Colonic mucosa (tissue), 4 donors: ENCODE results near the gene ATP10A. TPM values are rescaled to one million over a fixed set of nuclear protein-coding genes. Genes with fewer than 3 reads are reported as not detected.

Experiments
- DNase-seq: peaks from one replicate; pipeline ENCODE4 v3.0.0-alpha.2; 2020
- H3K27ac ChIP-seq: fragments of 200-600 bp; one replicate; pipeline ENCODE4 v1.8.0; 2021
- H3K27me3 ChIP-seq: fragments of 200-600 bp; one replicate; pipeline ENCODE4 v1.8.0; 2021
- H3K36me3 ChIP-seq: fragments of 200-600 bp; one replicate; pipeline ENCODE4 v1.8.0; 2021
- H3K4me1 ChIP-seq: fragments of 200-600 bp; one replicate; pipeline ENCODE4 v1.8.0; 2021; ENCODE audit warnings: mild to moderate bottlenecking
- H3K4me3 ChIP-seq: fragments of 200-600 bp; one replicate; pipeline ENCODE4 v1.8.0; 2021
- H3K9ac ChIP-seq, 2 donors: one replicate each; pipeline ENCODE4 v1.7.0; 2013; ENCODE audit warnings: control low read depth in 2 of 2, low read depth in 2 of 2, low read length in 2 of 2
- H3K9me3 ChIP-seq: fragments of 200-600 bp; one replicate; pipeline ENCODE4 v1.8.0; 2021
- intact Hi-C: fragments of 100-400 bp; cut with DNase I; formaldehyde crosslinking; loops from one replicate; pipeline ENCODE4 v1.14.1; 2022
- total RNA-seq, 2 donors: library from RNA; stranded (reverse); fragmentation: NEBNext Ultra II Directional in 1 of 2; extraction: Animal tissue kit (Norgen Biotek cat#: 25700) in 1 of 2; gene quantifications; one replicate each; pipeline ENCODE4 v1.2.1, GENCODE V29; 2021
- TF ChIP-seq, protein P1 (sequence below): fragments of 200-600 bp; IDR thresholded peaks from one replicate; pipeline ENCODE4 v1.8.0; 2022; ENCODE audit warnings: antibody characterized with exemption, mild to moderate bottlenecking
- donor health status: healthy.
- donor health status: DM: no; HTN: no; CAD: no.
- donor health status: DM: no; HTN: no; CAD: no.

The ATP10A gene
- total RNA-seq, 2 donors from 2014 or later, result 0.89 to 1.0 TPM

DNA sequence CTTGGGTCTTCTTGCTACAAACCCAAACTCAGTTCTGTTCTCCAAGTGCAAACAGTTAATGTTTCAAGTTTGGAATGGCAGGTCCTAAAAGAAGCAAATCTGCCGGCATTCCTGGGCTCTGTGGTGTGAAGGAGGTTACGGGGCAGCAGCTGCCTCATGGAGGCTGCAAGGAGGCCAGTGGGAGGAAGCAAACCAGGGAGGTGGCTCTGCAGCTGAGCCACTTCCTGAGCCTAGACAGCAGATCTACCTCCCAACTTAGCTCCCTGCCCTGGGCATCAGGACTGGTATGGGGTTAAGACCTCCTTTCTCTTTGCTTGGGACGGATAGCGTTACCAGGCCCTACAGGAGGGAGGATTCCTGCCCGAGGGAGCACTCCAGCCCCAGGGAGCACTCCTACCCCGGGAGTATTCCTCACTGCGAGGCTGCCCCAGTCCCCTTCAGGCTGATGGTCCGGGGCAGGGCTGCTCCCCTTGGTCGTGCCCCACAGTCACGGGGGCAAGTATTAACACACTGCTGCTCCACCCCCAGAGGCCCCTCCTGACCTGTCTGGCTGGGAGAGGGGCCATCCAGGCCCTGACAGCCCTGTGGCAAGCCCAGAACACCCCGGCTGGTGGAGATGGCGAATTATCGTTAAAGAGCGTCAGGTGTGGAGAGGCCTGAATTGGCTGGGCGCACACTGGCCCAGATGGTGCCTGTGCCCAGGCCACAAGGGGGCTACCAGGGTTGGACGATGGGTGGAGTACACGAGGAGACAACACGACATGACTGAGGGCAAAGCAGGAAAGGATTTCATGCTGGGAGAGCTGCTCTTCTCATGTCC is 129.9 kb downstream of the ATP10A start:
- no peak overlapping the region for H3K9ac ChIP-seq
- H3K27me3 ChIP-seq, result no peaks in the 10 kb centered on the region
- intact Hi-C loops, result no loop called here
- TF ChIP-seq, protein P1, sequence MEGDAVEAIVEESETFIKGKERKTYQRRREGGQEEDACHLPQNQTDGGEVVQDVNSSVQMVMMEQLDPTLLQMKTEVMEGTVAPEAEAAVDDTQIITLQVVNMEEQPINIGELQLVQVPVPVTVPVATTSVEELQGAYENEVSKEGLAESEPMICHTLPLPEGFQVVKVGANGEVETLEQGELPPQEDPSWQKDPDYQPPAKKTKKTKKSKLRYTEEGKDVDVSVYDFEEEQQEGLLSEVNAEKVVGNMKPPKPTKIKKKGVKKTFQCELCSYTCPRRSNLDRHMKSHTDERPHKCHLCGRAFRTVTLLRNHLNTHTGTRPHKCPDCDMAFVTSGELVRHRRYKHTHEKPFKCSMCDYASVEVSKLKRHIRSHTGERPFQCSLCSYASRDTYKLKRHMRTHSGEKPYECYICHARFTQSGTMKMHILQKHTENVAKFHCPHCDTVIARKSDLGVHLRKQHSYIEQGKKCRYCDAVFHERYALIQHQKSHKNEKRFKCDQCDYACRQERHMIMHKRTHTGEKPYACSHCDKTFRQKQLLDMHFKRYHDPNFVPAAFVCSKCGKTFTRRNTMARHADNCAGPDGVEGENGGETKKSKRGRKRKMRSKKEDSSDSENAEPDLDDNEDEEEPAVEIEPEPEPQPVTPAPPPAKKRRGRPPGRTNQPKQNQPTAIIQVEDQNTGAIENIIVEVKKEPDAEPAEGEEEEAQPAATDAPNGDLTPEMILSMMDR, result no peak
- no peaks in the 10 kb centered on the region for H3K36me3 ChIP-seq
- no peak overlapping the region for H3K4me3 ChIP-seq
- H3K9me3 ChIP-seq, result no peaks in the 10 kb centered on the region
- H3K27ac ChIP-seq, result no peak overlapping the region
- H3K4me1 ChIP-seq, result no peaks in the 10 kb centered on the region
- no peak for DNase-seq

DNA sequence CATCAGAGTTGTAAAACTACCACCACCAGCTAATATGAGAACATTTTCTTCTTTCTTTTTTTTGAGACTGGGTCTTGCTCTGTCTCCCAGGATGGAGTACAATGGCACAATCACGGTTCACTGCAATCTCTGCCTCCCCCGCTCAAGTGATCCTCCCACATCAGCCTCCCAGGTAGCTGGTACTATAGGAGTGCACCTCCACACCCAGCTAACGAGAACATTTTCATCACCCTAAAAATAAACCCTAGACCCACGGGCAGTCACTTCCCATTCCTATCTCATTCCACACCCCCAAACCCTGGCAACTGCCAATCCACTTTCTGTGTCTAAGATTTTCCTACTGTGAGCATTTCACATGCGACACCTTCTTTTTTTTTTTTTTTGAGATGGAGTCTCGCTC is 130.9 kb downstream of the ATP10A start:
- TF ChIP-seq, protein P1, result no peak
- H3K4me3 ChIP-seq, result no peak overlapping the region
- no peaks in the 10 kb centered on the region for H3K36me3 ChIP-seq
- no peaks in the 10 kb centered on the region for H3K9me3 ChIP-seq
- no peak overlapping the region for H3K27ac ChIP-seq
- no peaks in the 10 kb centered on the region for H3K4me1 ChIP-seq
- H3K27me3 ChIP-seq, result no peaks in the 10 kb centered on the region
- intact Hi-C loops, result no loop called here
- H3K9ac ChIP-seq, result no peak overlapping the region
- no peak for DNase-seq

DNA sequence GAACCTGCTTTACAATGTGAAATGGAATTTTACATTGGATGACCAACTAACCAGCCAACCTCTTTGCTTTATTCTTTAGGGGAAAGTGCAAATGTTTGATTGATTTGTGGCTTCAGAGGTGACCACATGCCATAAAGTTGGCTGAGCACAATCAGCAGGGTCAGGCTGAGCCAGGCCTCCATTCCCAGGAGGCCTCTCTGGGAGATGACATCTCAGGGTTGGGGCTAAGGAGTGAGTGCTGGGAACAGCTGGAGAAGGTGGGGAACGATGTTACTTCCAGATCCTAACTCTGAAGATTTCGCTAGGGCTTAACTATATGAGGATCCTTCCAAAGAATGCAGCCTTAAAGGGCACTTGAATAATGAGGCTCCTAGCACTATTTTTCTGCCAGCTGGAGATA is 131.7 kb downstream of the ATP10A start:
- Histone ChIP-seq H3K9ac (no peak overlapping the region), H3K9me3 (no peaks in the 10 kb centered on the region), H3K27me3 (no peaks in the 10 kb centered on the region), H3K27ac (no peak overlapping the region), H3K4me3 (no peak overlapping the region), H3K4me1 (no peaks in the 10 kb centered on the region), H3K36me3 (no peaks in the 10 kb centered on the region)
- DNase-seq, result no peak
- intact Hi-C loops, result no loop called here
- TF ChIP-seq, protein P1, result no peak

DNA sequence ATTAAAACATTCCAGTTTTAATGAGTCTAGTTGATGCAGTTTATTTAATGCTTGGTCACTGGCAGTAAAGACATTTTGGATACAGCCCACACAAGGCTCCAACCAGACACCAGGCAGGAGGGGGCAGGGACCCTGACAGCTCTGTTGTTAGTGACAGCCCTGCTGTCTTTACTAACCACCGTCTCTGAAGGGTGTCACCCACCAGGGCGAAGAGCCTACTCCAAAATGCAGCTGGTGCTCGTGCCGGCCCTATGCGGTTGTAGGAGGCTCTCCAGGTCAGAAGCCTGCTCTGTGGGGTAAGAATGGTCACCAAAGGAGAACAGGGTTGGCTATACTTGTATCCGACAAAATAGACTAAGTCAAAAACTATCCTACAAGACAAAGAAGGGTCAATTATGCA is 132.2 kb downstream of the ATP10A start:
- Histone ChIP-seq H3K4me1 (no peaks in the 10 kb centered on the region), H3K9ac (no peak overlapping the region), H3K27me3 (no peaks in the 10 kb centered on the region), H3K36me3 (no peaks in the 10 kb centered on the region), H3K9me3 (no peaks in the 10 kb centered on the region), H3K27ac (no peak overlapping the region), H3K4me3 (no peak overlapping the region)
- DNase-seq, result no peak
- TF ChIP-seq, protein P1, result no peak
- intact Hi-C loops, result no loop called here

DNA sequence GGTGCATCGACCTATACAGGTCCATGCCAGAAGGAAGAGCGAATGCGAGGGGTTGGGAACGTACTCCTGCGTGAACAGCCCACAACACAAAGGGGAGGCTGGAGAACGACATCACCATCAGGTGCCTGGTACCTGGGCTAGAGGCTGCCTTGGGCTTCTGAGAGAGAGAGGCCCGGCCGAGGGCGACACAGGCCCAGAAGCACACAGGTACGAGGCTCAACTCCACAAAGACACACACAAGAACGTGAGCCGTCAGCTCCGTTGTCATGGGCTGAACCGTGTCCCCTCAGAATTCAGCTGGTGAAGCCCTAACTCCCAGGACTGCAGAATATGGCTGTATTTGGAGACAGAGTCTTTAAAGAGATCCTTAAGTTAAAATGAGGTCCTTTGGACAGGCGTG is 134.3 kb downstream of the ATP10A start:
- DNase-seq, result no peak

More for the DNA sequence above, 134.3 kb downstream of the ATP10A start:
- intact Hi-C loops, result no loop called here
- no peaks in the 10 kb centered on the region for H3K36me3 ChIP-seq
- no peak overlapping the region for H3K9ac ChIP-seq
- no peak overlapping the region for H3K27ac ChIP-seq
- TF ChIP-seq, protein P1, result no peak
- H3K4me1 ChIP-seq, result no peaks in the 10 kb centered on the region
- H3K4me3 ChIP-seq, result no peak overlapping the region
- H3K9me3 ChIP-seq, result no peaks in the 10 kb centered on the region
- no peaks in the 10 kb centered on the region for H3K27me3 ChIP-seq
